Fibroblast of skin of left quadriceps (primary cell): ENCODE data around the gene CKB.
A peak's percentile ranks its signal among the peaks of the same experiment; 100 is the strongest.

Experiments used
- DNase-seq, 2 experiments: peaks; one replicate each; pipeline ENCODE4 v3.0.0-alpha.2; 2013; ENCODE audit warnings: low read depth in 2 of 2

Gene CKB

DNA sequence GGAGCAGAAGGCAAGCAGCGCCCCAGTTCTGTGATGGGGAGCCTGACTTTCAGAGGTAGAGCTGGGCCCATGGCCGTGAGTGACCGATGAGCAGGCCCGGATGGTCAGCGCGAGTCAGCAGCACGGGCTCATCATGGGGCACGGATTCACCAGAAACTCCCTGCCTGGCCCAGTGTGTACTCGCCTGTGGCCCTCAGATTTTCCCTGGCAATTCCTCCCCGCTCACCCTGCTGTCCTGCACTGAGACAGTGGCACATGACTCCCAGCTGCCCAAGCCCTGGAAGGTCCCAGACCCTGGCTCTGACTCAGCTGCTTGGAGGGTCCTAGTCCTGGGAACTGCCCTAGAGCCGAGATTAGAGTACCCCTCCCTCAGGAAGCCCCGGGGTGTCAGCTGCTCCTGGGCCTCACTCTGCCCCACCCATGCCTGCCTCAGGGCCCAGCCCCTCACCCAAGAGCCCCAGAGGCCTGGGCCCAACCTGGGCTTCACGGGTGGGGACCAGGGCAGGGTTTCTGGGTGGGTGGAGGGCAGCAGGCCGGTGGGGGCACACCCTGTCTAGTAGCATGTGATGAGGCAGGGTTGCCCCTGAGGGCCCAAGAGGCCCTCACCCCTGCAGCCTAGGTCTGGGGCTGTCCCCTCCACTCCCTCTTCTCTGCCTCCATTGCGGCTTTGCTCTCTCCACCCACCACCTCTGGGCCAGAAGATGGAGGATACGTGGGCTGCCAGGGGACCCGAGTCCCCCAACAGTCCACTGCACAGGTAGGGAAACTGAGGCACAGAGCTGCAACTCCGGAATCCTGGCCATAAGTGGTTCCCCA is 14.8 kb upstream of the CKB start:
- DNase-seq = no peak

DNA sequence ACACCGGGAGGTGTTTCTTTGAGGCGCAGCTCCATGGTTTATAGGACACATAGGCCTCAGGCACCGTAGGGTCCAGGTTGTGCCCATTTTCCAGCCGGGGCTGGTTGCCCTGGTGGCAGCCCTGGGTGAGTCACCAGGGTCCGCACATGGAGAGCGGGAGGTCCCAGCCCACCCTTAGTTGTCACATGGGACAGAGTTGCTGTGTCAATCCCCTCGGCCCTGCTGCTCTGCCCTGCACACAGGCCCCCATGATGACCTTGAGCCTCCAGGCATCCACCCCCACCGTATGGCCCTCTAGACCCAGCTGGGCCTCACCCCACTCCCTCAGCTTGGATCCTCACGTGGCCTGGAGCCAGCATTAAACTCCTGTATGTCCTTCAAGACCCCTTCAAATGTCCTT is 14.1 kb upstream of the CKB start:
- DNase-seq = no peak

GRCh38 chr14:103535891-103536565 is 13.4 kb upstream of the CKB start:
- DNase-seq = no peak

DNA sequence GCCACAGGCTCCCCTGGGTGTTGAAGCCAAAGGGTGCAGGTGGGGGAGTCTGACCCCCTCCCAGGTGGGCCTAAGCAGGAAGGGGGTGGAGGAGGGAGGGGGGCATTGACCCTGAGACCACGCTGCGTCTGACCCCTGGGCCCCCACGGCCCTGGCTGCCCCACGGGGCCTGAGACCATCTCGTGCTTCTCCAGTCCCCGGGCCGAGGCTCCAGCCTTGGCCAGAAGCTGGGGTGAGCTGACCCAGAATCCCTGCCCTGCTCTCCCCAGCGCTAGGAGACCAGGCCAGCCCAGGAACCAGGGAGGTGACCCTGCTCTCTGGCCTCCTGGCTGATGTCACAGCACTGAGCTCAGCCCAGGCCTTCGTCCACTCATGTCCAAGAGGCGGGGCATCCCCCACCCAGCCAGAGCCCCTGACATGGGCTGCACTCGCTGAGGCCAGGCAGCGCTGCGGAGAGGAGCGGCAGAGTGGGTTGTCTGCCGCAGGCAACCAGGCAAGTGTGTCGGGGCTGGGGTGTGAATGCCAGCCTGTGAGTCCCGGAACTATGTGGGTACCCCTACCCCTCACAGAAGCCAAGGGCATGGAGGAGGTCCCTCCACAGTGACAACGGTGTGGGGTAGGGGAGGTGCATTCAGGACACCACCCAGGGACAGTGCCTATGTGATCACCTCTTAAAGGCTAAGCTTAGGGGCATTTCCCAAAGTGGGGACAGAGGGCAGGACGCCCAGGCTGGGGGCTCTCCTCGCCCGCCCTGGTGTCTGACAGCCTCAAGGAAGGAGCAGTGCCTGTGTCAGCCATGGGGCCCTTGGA is 12.7 kb upstream of the CKB start:
- DNase-seq = no peak

DNA sequence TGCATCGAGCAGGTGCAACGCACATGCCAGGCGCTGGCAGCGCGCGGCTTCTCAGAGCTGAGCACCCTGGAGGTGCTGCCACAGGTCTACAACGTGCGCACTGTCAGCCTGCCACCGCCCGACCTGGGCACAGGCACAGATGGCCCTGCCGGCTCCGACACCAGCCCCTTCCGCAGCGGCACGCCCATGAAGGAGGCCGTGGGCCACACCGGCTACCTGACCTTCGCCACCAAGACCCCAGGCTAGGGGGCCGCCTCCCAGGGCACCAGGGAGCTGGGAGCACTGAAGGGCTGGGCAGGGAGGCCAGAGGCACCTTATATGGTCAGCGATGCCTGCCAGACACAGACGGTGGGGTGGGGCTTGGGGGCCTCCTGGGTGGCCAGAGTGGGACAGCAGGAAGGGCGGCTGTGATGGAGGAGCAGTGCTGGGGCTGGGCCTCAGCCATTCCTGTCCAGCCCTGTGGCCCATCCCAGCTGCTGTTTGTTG is 12.0 kb upstream of the CKB start:
- DNase-seq = no peak

DNA sequence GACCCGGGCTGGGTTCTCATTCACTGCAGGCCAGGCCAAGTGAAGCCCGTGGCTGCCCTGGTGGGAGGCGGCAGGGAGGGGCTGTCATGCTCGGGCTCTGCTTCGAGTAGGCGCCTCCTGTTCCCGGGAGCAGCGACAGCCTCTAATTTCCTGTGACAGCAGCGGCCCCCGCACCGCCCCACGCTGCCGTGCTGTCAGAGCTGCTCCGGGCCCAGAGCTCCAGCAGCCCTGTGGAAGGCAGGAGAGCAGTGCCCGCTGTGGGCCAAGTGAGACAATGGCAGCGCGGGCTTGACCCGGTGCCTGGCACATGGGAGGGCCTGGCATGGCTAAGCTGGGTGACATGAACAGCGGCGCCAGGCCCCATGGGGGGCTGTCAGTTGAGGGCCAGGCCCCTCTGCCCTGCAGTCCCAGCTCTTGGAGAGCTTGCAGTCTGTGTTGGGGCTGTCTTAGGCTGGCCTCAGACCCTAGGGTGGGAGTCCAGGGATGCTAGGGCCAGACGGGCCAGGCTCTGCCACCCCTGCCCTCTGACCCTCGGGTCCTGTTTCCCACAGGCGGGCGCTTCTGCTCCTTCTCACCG is 11.5 kb upstream of the CKB start:
- DNase-seq = no peak

DNA sequence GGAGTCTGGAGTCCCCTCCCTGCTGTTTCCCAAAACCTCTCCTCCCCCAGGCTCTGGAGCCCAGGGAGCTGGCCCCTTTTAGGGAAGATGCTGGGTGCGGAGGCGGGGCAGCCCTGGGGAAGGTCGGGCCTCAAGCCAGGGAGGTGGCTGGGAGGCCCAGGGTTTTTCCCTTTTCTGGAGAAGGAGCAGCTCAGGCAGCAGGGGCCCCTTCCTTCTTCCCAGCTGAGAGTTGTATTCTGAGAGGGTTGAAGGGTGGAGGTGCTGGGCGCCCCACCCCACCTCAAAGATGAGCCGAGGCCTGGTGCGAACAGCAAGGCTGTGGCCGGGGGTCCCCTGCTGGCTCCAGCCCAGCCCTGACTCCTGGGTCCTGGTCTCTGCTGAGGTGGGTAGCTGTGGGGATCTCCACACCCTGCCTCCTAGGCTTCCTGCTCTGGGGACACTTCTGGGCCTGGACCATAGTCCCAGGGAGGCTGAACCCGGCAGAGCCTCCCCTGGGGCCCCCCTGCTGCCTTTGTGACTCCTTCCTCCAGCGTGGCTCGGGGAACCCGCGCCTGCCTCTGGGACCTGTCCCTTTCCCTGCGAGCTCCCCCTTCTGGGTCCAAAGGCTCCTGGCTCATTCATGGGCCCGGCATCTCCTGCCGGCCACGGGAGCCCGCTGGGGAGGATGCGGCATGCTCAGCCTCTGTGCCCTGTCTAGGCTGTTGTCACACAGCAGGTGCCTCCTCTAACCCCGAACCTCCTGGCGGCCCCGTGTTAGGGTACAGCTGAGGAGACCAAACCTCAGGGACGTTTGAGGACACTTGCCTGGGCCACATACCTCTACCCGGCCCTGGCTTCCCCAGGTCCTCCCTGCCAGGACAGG is 10.7 kb upstream of the CKB start:
- DNase-seq = no peak

- no peak for DNase-seq
Measured at GRCh38 chr14:103532216-103533136, 9.8 kb upstream of the CKB start.

DNA sequence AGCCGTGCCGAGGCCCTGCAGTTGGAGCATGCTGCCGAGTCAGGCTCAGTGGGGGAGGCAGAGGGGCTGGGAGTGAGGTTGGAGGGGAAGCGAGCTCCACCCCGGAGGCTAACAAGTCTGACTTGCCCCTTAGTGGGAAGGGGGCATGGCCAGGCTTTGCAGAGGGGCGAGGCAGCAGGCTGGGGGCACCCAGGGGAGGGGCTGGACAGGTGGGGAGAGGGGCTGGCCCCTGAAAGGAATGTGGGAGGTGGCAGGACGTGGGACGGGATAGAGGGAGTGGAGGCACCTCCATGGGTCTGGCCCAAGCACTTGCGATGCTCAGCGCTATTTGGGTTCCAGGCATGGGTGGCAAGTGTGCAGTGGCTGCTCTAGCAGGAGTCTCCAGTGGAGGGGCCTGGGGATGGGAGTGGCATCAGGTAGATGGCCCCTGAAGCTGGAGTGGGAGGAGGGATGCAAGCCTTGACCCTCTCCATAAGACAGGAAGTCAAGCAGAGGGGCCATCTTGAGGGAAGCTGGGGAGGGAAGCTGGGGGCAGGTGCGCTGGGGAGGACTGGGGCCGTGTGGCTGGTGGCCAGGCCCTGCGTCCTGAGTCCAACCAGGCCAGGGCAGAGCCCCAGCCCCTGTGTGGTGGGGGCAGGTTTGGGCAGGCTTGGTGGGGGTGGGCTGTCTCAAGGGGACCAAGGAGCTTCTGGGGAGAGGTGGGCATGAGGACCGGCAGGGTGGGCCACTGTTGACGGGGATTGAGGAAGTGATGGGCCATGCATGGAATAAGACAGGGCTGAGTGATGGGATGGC is 9.0 kb upstream of the CKB start:
- no peak for DNase-seq

GRCh38 chr14:103530831-103531230 is 8.2 kb upstream of the CKB start:
- no peak for DNase-seq

DNA sequence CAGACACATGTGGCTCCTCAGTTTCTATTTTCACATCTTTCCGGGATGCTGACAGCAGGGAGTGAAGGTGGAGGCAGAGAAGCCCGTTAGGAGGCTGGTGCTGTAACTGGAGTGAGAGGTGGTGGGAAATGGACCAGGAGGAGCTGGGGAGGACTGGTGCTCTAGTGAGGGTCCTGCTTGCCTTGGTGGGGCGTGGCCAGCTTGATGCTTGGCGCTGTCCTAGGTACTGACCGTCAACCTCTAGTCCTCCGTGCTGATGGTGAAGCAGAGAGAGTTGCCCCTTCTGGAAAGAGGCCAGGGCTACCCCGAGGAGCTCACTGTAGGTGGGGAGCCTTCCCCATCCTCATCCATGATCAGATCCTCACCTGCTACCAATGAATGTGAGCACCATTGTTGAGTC is 7.8 kb upstream of the CKB start:
- no peak for DNase-seq

DNA sequence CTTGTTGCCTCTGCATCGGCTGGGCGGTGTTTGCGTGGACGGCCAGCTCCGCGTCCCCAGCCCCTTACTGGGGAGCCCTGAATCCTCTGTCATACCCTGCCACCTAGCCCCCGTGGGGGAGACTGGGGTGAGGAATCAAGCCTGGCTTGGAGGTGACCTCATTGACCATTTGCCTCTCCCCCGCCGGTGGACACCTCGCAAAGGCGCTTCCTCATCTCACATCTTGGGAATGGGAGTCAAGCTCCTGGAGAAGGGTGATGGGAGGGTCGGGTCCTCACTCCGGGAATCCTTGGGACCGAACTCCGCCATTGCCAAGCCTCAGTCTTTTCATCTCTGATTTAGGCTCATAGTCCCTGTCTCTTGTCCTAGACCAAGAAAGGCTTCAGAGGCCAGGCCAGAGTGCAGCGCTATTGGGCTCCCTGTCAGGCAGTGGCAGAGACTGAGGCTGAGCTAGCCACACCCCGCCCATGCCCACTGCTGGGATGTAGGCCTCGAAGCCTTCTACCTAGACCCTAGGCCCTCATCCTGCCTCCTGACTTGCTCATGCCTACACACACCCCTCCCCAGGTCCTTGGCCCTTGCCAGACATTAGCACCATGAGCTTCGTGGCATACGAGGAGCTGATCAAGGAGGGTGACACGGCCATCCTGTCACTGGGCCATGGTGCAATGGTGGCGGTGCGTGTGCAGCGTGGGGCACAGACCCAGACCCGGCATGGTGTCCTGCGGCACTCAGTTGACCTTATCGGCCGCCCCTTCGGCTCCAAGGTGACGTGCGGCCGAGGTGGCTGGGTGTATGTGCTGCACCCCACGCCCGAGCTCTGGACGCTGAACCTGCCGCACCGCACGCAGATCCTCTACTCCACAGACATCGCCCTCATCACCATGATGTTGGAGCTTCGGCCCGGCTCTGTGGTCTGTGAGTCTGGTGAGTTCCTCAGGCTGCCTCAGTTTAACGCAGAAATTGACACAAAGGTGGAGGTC is 7.0 kb upstream of the CKB start:
- no peak for DNase-seq

DNA sequence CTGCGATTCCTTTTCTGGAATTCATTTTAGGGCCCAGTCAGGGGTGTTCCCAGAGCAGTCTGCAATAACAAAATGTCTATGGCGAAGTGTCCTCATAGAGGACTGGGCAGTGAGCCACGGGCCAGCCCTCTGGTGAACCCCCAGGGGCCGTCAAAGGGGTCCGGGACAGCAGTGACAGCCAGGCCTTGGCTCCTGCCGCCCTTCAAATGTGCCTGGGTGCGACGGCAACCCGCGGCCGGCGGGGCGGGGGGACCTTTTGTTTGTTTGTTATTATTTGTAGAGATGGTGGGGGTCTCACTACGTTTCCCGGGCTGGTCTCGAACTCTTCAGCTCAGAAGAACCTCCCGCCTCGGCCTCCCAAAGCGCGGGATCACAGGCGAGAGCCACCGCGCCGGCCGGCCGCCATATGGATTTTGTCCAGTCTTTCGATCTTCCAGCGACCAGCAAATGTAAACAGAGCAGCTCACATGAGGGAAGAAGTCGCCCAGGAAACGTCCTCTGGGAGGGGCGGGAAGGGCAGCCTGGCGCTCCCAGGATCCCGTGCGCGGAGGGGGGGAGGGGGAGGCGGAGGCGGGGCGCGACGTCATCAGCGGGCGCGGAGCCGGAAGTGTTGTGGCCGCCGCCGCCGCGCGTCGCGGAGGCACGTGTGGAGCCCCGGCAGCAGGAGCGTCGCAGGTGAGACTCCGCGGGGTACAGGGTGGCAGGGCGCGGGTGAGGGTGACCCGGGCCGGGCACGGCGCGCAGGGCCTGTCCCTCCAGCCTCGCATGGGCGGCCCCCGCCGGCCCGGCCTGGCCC is 6.2 kb upstream of the CKB start, which contains the start of gene TRMT61A:
TSS of gene TRMT61A (plus strand) at position 610 of the 796 bp plus-strand sequence. CDS start 783 bp downstream, outside the sequence.
- DNase-seq = peak; percentile 69 to 73

GRCh38 chr14:103528146-103528586 is 5.5 kb upstream of the CKB start:
- DNase-seq = no peak

DNA sequence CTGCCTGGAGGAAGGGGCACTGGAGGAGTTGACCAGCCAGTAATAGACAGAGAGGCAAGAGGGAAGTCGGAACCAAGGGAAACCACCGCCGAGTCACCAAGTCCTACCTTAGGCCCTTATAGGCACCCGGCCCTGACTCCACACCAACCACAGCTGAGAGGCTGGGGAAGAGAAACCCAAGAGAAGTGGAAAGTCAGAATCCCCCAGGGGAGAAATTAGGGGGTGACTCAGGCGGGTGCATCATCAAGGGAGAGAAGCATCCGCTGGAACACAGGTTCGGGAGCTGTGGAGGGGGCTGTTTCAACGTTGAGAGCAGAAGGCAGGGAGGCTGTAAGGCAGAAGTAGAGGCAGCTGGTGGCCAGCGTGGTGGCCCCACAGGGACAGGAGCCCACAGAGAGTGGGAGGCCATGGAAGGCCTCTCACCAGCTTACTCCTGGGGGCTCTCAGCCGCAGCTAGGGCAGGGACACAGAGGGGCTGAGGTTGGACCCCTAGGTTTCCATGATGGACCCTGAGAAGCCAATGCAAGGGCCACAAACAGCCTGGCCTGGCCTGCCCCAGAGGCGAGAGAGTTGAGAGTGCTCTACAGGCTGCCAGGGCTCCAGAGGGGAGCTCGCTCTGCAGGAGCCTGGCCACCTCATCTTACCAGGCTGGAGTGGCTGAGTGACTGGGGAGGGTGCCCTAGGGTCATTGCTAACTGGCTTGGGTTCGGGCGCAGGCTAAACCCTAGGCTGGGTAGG is 4.9 kb upstream of the CKB start:
- peak in 1 of 2 experiments; percentile 20 for DNase-seq

DNA sequence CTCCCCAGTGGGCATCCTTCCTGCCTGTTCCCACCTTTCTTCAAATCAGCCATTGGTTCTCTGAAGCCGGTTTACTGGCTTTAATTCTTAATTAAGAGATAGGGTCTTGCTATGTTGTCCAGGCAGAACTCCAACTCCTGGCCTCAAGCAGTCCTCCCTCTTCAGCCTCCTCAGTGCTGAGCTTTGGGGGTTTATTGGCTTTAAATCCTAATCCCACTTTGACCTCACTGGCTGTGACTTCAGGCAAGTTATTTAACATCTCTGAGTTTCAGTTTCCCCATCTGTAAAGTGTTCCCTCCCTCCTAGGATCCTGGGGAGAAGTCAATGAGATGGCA is 4.3 kb upstream of the CKB start:
- no peak for DNase-seq
